GM12878 (cell line): ENCODE data around the gene EHD1. TPM values are rescaled to one million over a fixed set of nuclear protein-coding genes. Genes with fewer than 3 reads are reported as not detected.
A peak's percentile ranks its signal among the peaks of the same experiment; 100 is the strongest.

Experiments used
- ATAC-seq: fragments of 200-7000 bp; cut with Tn5 transposase; 3 replicates; pipeline ENCODE4 v1.9.1; 2020; ENCODE audit warnings: mild to moderate bottlenecking, moderate library complexity
- BruUV-seq: library from RNA; stranded (reverse); fragments of 400-500 nt; replicated peaks from 2 replicates; lab custom pipeline; 2021; lab: Mats Ljungman, UMichigan
- CTCF ChIA-PET: fragments of 300-600 bp; sonication (Branson Sonifier 250); formaldehyde crosslinking; extraction: SDS; loops from one replicate; lab custom pipeline; 2021; ENCODE audit warnings: inconsistent platforms; lab: Yijun Ruan, JAX
- POLR2A ChIA-PET: fragments of 350-600 bp; formaldehyde crosslinking; extraction: SDS; loops from one replicate; lab custom pipeline; 2021; ENCODE audit warnings: inconsistent platforms; lab: Charles Lee
- RAD21 ChIA-PET: fragments of 300-600 bp; sonication (Branson Sonifier 250); formaldehyde crosslinking; loops from one replicate; lab custom pipeline; 2023; ENCODE audit warnings: antibody characterized with exemption; ENCODE audit not compliant: unreplicated experiment; lab: Charles Lee
- SMC1A ChIA-PET: fragments of 300-600 bp; sonication (Branson Sonifier 250); formaldehyde crosslinking; loops from one replicate; lab custom pipeline; 2023; ENCODE audit not compliant: unreplicated experiment, uncharacterized antibody; lab: Charles Lee
- DNase-seq: peaks from one replicate; pipeline ENCODE4 v3.0.0-alpha.2; 2011; ENCODE audit warnings: low read depth, low spot score
- FAIRE-seq: peaks from 3 replicates; lab custom pipeline; 2011; peaks lifted over from hg19 to GRCh38; lab: Jason Lieb, UNC
- H2AFZ ChIP-seq: 2 replicates; pipeline ENCODE4 v1.6.0; 2011; ENCODE audit warnings: low read depth, low read length, control low read depth; ENCODE audit not compliant: control insufficient read depth
- H3K27ac ChIP-seq: 2 replicates; pipeline ENCODE4 v1.5.1; 2011; ENCODE audit warnings: control low read depth; ENCODE audit not compliant: control insufficient read depth, insufficient read depth
- H3K27me3 ChIP-seq, 2 experiments: replicated peaks in 1 of 2; 2 replicates each; pipeline versions ENCODE4 v1.6.0 to v1.6.1; 2011; ENCODE audit warnings: low read length in 1 of 2; ENCODE audit not compliant: control insufficient read depth in 2 of 2, insufficient read depth in 2 of 2
- H3K36me3 ChIP-seq, 2 experiments: 2 replicates each; pipeline ENCODE4 v1.5.1; 2011; ENCODE audit warnings: low read length in 1 of 2; ENCODE audit not compliant: control insufficient read depth in 2 of 2, insufficient read depth in 2 of 2
- H3K4me1 ChIP-seq: 2 replicates; pipeline ENCODE4 v1.6.1; 2011; ENCODE audit warnings: mild to moderate bottlenecking, low read length, moderate library complexity, mixed read lengths; ENCODE audit not compliant: control insufficient read depth, insufficient read depth
- H3K4me2 ChIP-seq: 2 replicates; pipeline ENCODE4 v1.6.0; 2011; ENCODE audit warnings: control low read depth; ENCODE audit not compliant: control insufficient read depth, insufficient read depth
- H3K4me3 ChIP-seq: fragments of 200-600 bp; sonication (generic); 2 replicates; pipeline ENCODE4 v1.5.1; 2016
- H3K79me2 ChIP-seq: 2 replicates; pipeline ENCODE4 v1.6.0; 2011; ENCODE audit warnings: low read length; ENCODE audit not compliant: control insufficient read depth, insufficient read depth
- H3K9ac ChIP-seq: 2 replicates; pipeline ENCODE4 v1.8.0; 2011; ENCODE audit warnings: low read length, control low read depth, mixed read lengths; ENCODE audit not compliant: control insufficient read depth, insufficient read depth
- H3K9me3 ChIP-seq: replicated peaks from 3 replicates; pipeline ENCODE4 v1.5.1; 2011; ENCODE audit warnings: mild to moderate bottlenecking, low read length; ENCODE audit not compliant: control insufficient read depth, insufficient read depth
- H4K20me1 ChIP-seq: 2 replicates; pipeline ENCODE4 v1.6.0; 2011; ENCODE audit not compliant: control insufficient read depth, insufficient read depth
- CEBPB ChIP-seq, 2 experiments: fragments of 150-350 bp in 1 of 2; IDR thresholded peaks; 2 replicates each; pipeline ENCODE4 v1.6.1; 2012 to 2014; ENCODE audit warnings: low read depth in 2 of 2, low read length in 2 of 2, borderline replicate concordance in 1 of 2, inconsistent platforms in 1 of 2
- DPF2 ChIP-seq: fragments of 450-650 bp; IDR thresholded peaks from 2 replicates; pipeline ENCODE4 v1.6.1; 2017; ENCODE audit warnings: mild to moderate bottlenecking
- EED ChIP-seq: sonication (generic); IDR thresholded peaks from 2 replicates; pipeline ENCODE4 v1.6.1; 2016; ENCODE audit warnings: antibody characterized with exemption, low read depth
- PAX5 ChIP-seq: IDR thresholded peaks from 2 replicates; pipeline ENCODE4 v1.6.1; 2011; ENCODE audit warnings: low read depth, low read length, borderline replicate concordance
- POLR2A ChIP-seq: IDR thresholded peaks from 2 replicates; pipeline ENCODE4 v1.6.1; 2011; ENCODE audit warnings: low read depth, mild to moderate bottlenecking, low read length
- POLR2AphosphoS2 ChIP-seq: IDR thresholded peaks from 2 replicates; pipeline ENCODE4 v1.6.1; 2011; ENCODE audit warnings: low read depth, mild to moderate bottlenecking, low read length, improper control_type of control experiment, moderate library complexity
- SPI1 ChIP-seq: IDR thresholded peaks from 2 replicates; pipeline ENCODE4 v1.6.1; 2011; ENCODE audit warnings: low read depth, mild to moderate bottlenecking, low read length, moderate library complexity, borderline replicate concordance; ENCODE audit not compliant: insufficient read depth
- TAF1 ChIP-seq: IDR thresholded peaks from 2 replicates; pipeline ENCODE4 v1.6.1; 2011; ENCODE audit warnings: mild to moderate bottlenecking, low read depth, low read length, borderline replicate concordance
- TCF12 ChIP-seq: IDR thresholded peaks from 2 replicates; pipeline ENCODE4 v1.6.1; 2011; ENCODE audit warnings: low read depth, mild to moderate bottlenecking, low read length
- WGBS: methylation state at CpG from one replicate; pipeline ENCODE4 v1.1.6; 2016; ENCODE audit warnings: low lambda C conversion rate; ENCODE audit not compliant: insufficient replicate concordance, insufficient coverage; ENCODE audit errors: missing lambda C conversion rate; 5-methylcytosine and 5-hydroxymethylcytosine counted together
- in situ Hi-C: fragments of 300-500 bp; cut with MboI; formaldehyde crosslinking; loops from 9 replicates; pipeline ENCODE4 v1.14.3; 2018; ENCODE audit warnings: mixed read lengths
- intact Hi-C: fragments of 100-400 bp; cut with micrococcal nuclease; formaldehyde crosslinking; loops from one replicate; pipeline ENCODE4 v1.14.2; 2022; ENCODE audit not compliant: unreplicated experiment
- polyA plus RNA-seq, 11 experiments: library from polyadenylated mRNA; depleted of rRNA in 4 of 11; unstranded in 6 of 11; stranded (reverse) in 5 of 11; fragments of >200 nt; fragmentation: Nextera tagmentation in 4 of 11; fragmentation: Illumina TruSeq in 1 of 11; extraction: Ambion mirVana in 4 of 11; extraction: Trizol in 1 of 11; gene quantifications; 1 replicate in 1 of 11; 2 replicates in 10 of 11; pipeline versions ENCODE4 v1.2.1 to v1.2.3, GENCODE V29; 2011 to 2016; ENCODE audit warnings: inconsistent platforms in 2 of 11, missing spikeins in 2 of 11, low read depth in 1 of 11
- total RNA-seq, 4 experiments: library from RNA; depleted of rRNA in 3 of 4; stranded (reverse); fragments of >200 nt in 3 of 4; fragmentation: Illumina TruSeq in 1 of 4; extraction: Trizol in 1 of 4; gene quantifications; 2 replicates each; pipeline versions ENCODE4 v1.2.1 to v1.2.3, GENCODE V29; 2013 to 2021
- TF ChIP-seq, protein P1 (sequence below): fragments of 450-650 bp; formaldehyde crosslinking; IDR thresholded peaks from 2 replicates; pipeline ENCODE4 v1.5.0; 2022; ENCODE audit warnings: mild to moderate bottlenecking, missing genetic modification characterization
- TF ChIP-seq, protein P2 (sequence below): IDR thresholded peaks from 2 replicates; pipeline ENCODE4 v1.6.1; 2012; ENCODE audit warnings: low read depth, low read length, improper control_type of control experiment
- TF ChIP-seq, protein P3 (sequence below): fragments of 450-650 bp; IDR thresholded peaks from 2 replicates; pipeline ENCODE4 v1.6.1; 2017; ENCODE audit warnings: low read depth, mild to moderate bottlenecking, moderate library complexity

The EHD1 gene
- total and polyA plus RNA-seq, 10 of the 15 experiments (the other 5 are each of a cell fraction or from before 2014, with no cell fraction given): 1.0 to 165 (median 66.5) TPM

DNA sequence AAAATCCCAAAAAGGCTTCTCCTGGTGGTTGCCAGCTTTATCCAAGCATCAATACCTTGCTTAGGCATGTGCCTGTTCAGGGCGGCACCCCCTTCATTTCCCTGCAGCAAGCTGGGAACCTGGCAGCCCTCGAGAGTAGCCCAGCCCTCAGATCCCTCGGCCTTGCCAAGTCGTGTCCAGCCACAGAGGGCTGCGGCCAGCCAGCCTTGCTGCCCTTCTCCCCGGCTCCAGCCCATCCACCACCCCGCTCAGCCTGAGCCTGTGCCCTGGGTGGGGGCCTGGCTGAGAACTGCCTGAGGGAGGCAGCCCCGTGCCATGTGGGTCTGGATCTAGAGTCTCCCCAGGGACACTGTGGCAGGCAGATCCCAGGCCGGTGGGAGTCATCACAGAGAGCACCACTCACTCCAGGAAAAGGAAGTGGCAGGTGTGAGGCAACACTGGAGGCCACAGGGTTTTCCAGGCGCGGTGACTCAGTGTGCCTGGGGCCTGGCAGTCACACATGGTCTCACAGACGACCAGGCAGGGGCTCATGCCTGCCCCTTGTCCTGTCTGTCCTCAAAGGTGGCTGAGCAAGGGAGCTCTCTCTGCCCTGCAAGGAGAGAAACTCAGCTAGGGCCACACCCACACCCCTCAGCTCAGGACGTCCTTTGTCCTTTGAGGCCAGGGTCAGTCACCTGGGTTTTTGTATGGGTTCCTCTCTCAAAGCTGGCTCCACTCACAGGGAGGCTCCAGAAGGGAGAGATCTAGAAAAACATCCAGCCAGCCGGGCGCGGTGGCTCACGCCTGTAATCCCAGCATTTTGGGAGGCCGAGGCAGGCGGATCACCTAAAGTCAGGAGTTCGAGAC lies 21.8 kb downstream of the EHD1 start:
- ChIA-PET SMC1A (interaction anchor here (11.6 to 15.0 kb wide), 3 partner anchors 5 to 21 kb away, joined by 226 to 306 read pairs (median 306); partner anchors contain the start of gene EHD1), POLR2A (interaction anchor here (0.5 to 24.3 kb wide), 6 partner anchors 9 to 1085 kb away, joined by 3 to 620 read pairs (median 4); partner anchors contain the start of gene EHD1), CTCF (interaction anchor here (1.2 to 28.8 kb wide), 4 partner anchors 6 to 226 kb away, joined by 3 to 1208 read pairs (median 374); partner anchors contain the start of genes CDC42BPG and EHD1), RAD21 (interaction anchor here (1.5 to 15.8 kb wide), 2 partner anchors 8 to 21 kb away, joined by 4 to 253 read pairs; partner anchors contain the start of gene EHD1)
- Histone ChIP-seq H3K4me2 (peak overlapping the region; percentile 33; the same call in 1 of the 2 replicates), H3K79me2 (peaks cover 50% of the 10 kb centered on the region), H3K36me3 (peaks cover 24 to 60% of the 10 kb centered on the region in 2 experiments), H3K27me3 (no peaks in the 10 kb centered on the region), H3K4me3 (no peak overlapping the region), H3K27ac (peak overlapping the region; percentile 63), H4K20me1 (no peaks in the 10 kb centered on the region), H3K4me1 (peaks cover 95% of the 10 kb centered on the region), H3K9ac (no peak overlapping the region), H3K9me3 (no peaks in the 10 kb centered on the region), H2AFZ (no peak overlapping the region)
- WGBS: 49% methylated on average over 20 of the region's 20 CpGs
- intact Hi-C loops (no loop called here), in situ Hi-C loops (no loop called here)
- no TSS peak for BruUV-seq
- ATAC-seq (peak; percentile 0), FAIRE-seq (no peak), DNase-seq (no peak)
- TF ChIP-seq CEBPB (IDR thresholded peaks at IDR 0.05; ENCODE audit: borderline replicate concordance in 1 of 2, low read depth in 2 of 2, low read length in 2 of 2) (peak in 1 of 2 experiments; percentile 32; a peak in 1 of 4 replicates), EED (peak; percentile 88), TAF1 (peak; percentile 54; the same call in 1 of the 2 replicates), PAX5 (peak; percentile 78; the same call in 1 of the 2 replicates), SPI1 (peak; percentile 65; the same call in 1 of the 2 replicates), TCF12 (peak; percentile 76), POLR2A (peak; percentile 45; the same call in 1 of the 2 replicates), POLR2AphosphoS2 (0 out of 2 replicates have a peak, but pooled peaks have one; percentile 10), DPF2 (peak; percentile 64)
- TF ChIP-seq, protein P1, sequence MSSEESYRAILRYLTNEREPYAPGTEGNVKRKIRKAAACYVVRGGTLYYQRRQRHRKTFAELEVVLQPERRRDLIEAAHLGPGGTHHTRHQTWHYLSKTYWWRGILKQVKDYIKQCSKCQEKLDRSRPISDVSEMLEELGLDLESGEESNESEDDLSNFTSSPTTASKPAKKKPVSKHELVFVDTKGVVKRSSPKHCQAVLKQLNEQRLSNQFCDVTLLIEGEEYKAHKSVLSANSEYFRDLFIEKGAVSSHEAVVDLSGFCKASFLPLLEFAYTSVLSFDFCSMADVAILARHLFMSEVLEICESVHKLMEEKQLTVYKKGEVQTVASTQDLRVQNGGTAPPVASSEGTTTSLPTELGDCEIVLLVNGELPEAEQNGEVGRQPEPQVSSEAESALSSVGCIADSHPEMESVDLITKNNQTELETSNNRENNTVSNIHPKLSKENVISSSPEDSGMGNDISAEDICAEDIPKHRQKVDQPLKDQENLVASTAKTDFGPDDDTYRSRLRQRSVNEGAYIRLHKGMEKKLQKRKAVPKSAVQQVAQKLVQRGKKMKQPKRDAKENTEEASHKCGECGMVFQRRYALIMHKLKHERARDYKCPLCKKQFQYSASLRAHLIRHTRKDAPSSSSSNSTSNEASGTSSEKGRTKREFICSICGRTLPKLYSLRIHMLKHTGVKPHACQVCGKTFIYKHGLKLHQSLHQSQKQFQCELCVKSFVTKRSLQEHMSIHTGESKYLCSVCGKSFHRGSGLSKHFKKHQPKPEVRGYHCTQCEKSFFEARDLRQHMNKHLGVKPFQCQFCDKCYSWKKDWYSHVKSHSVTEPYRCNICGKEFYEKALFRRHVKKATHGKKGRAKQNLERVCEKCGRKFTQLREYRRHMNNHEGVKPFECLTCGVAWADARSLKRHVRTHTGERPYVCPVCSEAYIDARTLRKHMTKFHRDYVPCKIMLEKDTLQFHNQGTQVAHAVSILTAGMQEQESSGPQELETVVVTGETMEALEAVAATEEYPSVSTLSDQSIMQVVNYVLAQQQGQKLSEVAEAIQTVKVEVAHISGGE (CRISPR knock-in tag): no peak
- TF ChIP-seq, protein P2, sequence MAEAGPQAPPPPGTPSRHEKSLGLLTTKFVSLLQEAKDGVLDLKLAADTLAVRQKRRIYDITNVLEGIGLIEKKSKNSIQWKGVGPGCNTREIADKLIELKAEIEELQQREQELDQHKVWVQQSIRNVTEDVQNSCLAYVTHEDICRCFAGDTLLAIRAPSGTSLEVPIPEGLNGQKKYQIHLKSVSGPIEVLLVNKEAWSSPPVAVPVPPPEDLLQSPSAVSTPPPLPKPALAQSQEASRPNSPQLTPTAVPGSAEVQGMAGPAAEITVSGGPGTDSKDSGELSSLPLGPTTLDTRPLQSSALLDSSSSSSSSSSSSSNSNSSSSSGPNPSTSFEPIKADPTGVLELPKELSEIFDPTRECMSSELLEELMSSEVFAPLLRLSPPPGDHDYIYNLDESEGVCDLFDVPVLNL: no peak
- TF ChIP-seq, protein P3, sequence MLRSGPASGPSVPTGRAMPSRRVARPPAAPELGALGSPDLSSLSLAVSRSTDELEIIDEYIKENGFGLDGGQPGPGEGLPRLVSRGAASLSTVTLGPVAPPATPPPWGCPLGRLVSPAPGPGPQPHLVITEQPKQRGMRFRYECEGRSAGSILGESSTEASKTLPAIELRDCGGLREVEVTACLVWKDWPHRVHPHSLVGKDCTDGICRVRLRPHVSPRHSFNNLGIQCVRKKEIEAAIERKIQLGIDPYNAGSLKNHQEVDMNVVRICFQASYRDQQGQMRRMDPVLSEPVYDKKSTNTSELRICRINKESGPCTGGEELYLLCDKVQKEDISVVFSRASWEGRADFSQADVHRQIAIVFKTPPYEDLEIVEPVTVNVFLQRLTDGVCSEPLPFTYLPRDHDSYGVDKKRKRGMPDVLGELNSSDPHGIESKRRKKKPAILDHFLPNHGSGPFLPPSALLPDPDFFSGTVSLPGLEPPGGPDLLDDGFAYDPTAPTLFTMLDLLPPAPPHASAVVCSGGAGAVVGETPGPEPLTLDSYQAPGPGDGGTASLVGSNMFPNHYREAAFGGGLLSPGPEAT: peak; percentile 27; the same call in 1 of the 2 replicates
